Activated CD4-positive, alpha-beta T cell treated with anti-CD3 and anti-CD28 coated beads, Interleukin-2, amount 10 ng/mL, durations not matched to agents 7 days and 5 days (primary cell): Measurements from ENCODE around the gene SLC30A5. TPM values are rescaled to one million over a fixed set of nuclear protein-coding genes. Genes with fewer than 3 reads are reported as not detected.
A peak's percentile ranks its signal among the peaks of the same experiment; 100 is the strongest.
"Not testable (repeated sequence)": the region's sequence is repeated elsewhere in the genome, so short reads cannot be mapped to it uniquely, and the experiment has no call there.

Experiments
- CTCF ChIA-PET: fragments of 350-600 bp; sonication (Branson Sonifier 250); formaldehyde crosslinking; loops from one replicate; lab custom pipeline; 2021; ENCODE audit warnings: antibody characterized with exemption; lab: Charles Lee
- POLR2A ChIA-PET: fragments of 350-600 bp; sonication (Branson Sonifier 250); formaldehyde crosslinking; loops from one replicate; lab custom pipeline; 2021; ENCODE audit warnings: antibody characterized with exemption; lab: Charles Lee
- DNase-seq: peaks from one replicate; pipeline ENCODE4 v3.0.0-alpha.2; 2020
- H3K27ac Mint-ChIP-seq: one replicate; pipeline ENCODE4 v1.8.0; 2021; ENCODE audit warnings: mild to moderate bottlenecking, moderate library complexity, mixed read lengths
- H3K27me3 Mint-ChIP-seq: one replicate; pipeline ENCODE4 v1.8.0; 2021; ENCODE audit warnings: mixed read lengths
- H3K36me3 Mint-ChIP-seq: one replicate; pipeline ENCODE4 v1.8.0; 2021; ENCODE audit warnings: low read depth, mixed read lengths
- H3K4me1 Mint-ChIP-seq: one replicate; pipeline ENCODE4 v1.8.0; 2021; ENCODE audit warnings: mixed read lengths
- H3K4me3 Mint-ChIP-seq: one replicate; pipeline ENCODE4 v1.8.0; 2021; ENCODE audit warnings: mild to moderate bottlenecking, moderate library complexity, mixed read lengths
- H3K9me3 Mint-ChIP-seq: one replicate; pipeline ENCODE4 v1.8.0; 2021; ENCODE audit warnings: mixed read lengths
- total RNA-seq, 2 experiments: library from RNA; stranded (reverse); gene quantifications; one replicate each; pipeline ENCODE4 v1.2.3, GENCODE V29; 2021

Gene SLC30A5
- total RNA-seq, result 10 to 100 TPM; 40.2 to 50.5 TPM

DNA sequence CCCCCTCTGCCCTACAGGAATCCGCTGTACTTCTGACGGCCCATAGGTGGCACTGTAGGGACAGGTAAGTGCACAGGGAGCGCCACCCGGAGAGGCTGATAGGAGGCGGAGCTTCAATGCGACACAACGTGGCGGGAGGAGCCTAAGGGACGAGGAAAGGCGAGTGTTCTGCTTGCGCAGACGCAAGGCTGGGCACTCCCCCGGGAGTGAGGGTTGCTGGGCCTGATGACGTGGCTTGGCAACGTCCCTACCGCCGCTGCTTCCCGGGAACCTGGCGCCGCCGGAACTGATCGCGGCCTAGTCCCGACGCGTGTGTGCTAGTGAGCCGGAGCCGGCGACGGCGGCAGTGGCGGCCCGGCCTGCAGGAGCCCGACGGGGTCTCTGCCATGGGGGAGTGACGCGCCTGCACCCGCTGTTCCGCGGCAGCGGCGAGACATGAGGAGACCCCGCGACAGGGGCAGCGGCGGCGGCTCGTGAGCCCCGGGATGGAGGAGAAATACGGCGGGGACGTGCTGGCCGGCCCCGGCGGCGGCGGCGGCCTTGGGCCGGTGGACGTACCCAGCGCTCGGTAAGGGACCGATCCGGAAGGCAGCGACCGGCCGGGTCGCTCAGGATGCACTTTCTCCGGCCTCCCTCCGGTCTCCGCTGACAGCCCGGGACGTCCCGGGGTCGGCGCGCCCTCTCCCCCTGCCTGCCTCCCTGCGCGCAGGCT, at the start of gene SLC30A5:
Gene SLC30A5, plus strand, starts transcription at position 244 of the 712 bp plus-strand sequence. Its CDS starts 242 bp downstream, at position 486.
- POLR2A ChIA-PET, result interaction anchor here (1.6 kb wide), 1 partner anchor 11 kb away, joined by 3 read pairs; no protein-coding TSS in a partner anchor
- Mint-ChIP-seq H3K36me3 (peaks cover 15% of the 10 kb centered on the region), H3K4me1 (peaks cover 35% of the 10 kb centered on the region), H3K4me3 (peak within 1 kb of the TSS; percentile 96), H3K27me3 (no peaks in the 10 kb centered on the region), H3K27ac (peak within 1 kb of the TSS; percentile 97), H3K9me3 (no peaks in the 10 kb centered on the region)
- CTCF ChIA-PET, result interaction anchor here (0.5 to 2.2 kb wide), 47 partner anchors 8 to 1926 kb away, joined by 3 to 24 read pairs (median 4); partner anchors contain the start of genes CCDC125, CCNB1, CDK7 and CENPH
- DNase-seq, result peak; percentile 99

DNA sequence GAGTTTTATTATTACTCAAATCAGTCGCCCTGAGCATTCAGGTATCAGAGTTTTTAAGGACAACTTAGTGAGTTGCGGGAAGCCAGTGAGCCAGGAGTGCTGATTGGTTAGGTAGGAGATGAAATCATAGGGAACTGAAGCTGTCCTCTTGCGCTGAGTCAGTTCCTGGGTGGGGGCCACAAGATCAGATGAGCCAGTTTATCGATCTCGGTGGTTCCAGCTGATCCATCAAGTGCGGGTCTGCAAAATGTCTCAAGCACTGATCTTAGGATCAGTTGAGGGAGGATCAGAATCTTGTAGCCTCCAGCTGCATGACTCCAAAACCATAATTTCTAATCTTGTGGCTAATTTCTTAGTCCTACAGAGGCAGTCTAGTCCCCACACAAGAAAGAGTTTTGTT, 48.6 kb upstream of the SLC30A5 start:
- H3K36me3 Mint-ChIP-seq, DNase-seq, POLR2A ChIA-PET, H3K4me3 Mint-ChIP-seq, H3K27ac Mint-ChIP-seq, H3K27me3 Mint-ChIP-seq, H3K9me3 Mint-ChIP-seq: not testable (repeated sequence)
- CTCF ChIA-PET, result interaction anchor here (1.3 to 1.7 kb wide), 2 partner anchors 11 to 289 kb away, joined by 3 to 4 read pairs; no protein-coding TSS in a partner anchor
- peaks cover 24% of the 10 kb centered on the region for H3K4me1 Mint-ChIP-seq

DNA sequence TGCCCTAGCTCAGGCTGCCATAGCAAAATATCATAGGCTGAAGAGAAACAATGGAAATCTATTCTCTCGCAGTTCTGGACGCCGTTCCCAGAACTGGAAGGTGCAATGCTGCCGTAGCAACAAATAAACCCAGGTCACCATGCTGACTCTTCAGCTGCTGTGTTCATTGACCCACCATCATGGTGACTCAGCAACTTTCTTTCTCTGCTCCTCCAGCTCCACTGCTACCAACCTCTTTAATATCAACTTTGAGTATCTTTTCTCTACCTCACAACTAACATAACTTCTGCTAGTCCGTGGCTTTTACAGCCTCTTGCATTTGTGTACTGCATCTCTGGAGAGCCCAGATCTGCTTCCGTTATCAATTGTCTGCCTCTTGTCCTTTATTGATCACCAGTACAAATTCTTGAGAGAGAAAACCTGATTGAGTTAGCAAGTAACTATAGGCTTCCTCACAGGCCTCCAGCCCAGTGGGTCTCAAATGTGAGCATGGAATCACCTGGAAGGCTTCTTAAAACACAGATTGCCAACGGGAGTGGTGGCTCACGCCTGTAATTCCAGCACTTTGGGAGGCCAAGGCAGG, 47.3 kb upstream of the SLC30A5 start:
- no peak for DNase-seq
- Mint-ChIP-seq H3K27ac (no peak overlapping the region), H3K9me3 (no peaks in the 10 kb centered on the region), H3K27me3 (no peaks in the 10 kb centered on the region), H3K4me1 (peaks cover 24% of the 10 kb centered on the region), H3K36me3 (no peaks in the 10 kb centered on the region), H3K4me3 (no peak overlapping the region)
- CTCF ChIA-PET, result interaction anchor here (1.0 to 3.2 kb wide), 2 partner anchors 47 to 299 kb away, joined by 3 to 9 read pairs; partner anchors contain the start of gene SLC30A5
- POLR2A ChIA-PET, result no interaction called here

DNA sequence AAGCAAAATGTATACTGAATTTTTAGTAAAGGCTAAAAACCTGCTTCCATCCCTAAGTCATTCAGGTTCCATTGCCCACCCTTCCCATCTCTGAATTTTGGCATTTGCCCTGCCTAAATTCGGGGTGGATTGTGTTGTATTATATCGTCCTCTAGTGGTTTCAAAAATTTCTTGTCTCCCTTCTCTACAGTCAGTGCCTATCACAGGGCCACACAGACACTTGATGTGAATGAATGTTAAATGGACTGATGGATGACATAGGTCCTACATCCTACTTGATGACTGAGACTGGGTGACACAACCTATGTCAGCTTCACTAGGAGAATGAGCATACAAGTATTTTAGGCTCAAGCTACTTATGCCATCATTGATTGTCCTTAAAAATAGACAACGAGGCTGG, 45.6 kb upstream of the SLC30A5 start:
- CTCF ChIA-PET, result interaction anchor here (3.2 kb wide), 1 partner anchor 45 kb away, joined by 9 read pairs; the partner anchor contains the start of gene SLC30A5
- Mint-ChIP-seq H3K9me3 (no peaks in the 10 kb centered on the region), H3K4me1 (peaks cover 16% of the 10 kb centered on the region), H3K27me3 (no peaks in the 10 kb centered on the region), H3K27ac (no peak overlapping the region), H3K4me3 (no peak overlapping the region), H3K36me3 (no peaks in the 10 kb centered on the region)
- DNase-seq, result no peak
- POLR2A ChIA-PET, result no interaction called here

DNA sequence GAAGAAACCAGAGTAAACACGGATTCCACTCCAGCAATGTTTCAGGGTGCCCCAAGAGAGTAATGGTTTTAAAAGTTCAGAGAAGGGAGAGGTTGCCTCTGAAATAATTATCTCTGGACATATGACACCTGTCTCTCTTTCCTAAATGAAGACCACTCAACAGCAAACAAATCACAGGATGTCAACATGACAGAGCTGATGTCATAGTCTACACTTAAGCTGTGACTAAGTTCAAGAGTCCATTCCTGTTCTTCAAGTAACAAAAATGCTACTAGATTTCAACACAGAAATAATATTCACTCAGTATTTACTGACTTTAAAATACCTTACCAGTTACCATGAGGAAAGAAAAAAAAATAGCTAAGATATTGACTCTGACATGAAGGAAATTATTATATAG, 44.7 kb upstream of the SLC30A5 start:
- no peak for DNase-seq
- Mint-ChIP-seq H3K27me3 (no peaks in the 10 kb centered on the region), H3K4me1 (peaks cover 12% of the 10 kb centered on the region), H3K4me3 (no peak overlapping the region), H3K9me3 (no peaks in the 10 kb centered on the region), H3K36me3 (no peaks in the 10 kb centered on the region), H3K27ac (no peak overlapping the region)
- POLR2A ChIA-PET, result no interaction called here
- CTCF ChIA-PET, result interaction anchor here (1.2 to 3.2 kb wide), 2 partner anchors 24 to 44 kb away, joined by 3 to 9 read pairs; partner anchors contain the start of gene SLC30A5

DNA sequence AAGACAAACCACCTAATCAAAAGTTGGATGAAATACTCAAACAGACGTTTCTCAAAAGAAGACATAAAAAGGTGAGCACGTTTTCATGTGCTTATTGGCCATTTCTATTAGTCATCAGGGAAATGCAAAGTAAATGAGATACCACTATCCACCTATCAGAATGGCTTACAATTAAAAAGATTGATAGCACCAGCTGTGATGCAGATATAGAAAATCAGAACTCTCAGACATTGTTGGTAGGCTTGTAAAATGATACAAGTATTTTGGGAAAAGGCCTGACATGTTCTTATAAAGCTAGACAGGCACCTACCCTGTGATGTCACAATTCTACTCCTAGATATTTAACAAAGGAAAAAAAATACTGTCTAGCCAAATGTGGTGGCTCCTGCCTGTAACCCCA, 44.0 kb upstream of the SLC30A5 start:
- ChIA-PET CTCF (interaction anchor here (1.2 to 3.2 kb wide), 2 partner anchors 25 to 44 kb away, joined by 3 to 9 read pairs; partner anchors contain the start of gene SLC30A5), POLR2A (no interaction called here)
- H3K4me3 Mint-ChIP-seq, result no peak overlapping the region
- H3K9me3 Mint-ChIP-seq, result no peaks in the 10 kb centered on the region
- peaks cover 10% of the 10 kb centered on the region for H3K4me1 Mint-ChIP-seq
- H3K36me3 Mint-ChIP-seq, result no peaks in the 10 kb centered on the region
- H3K27ac Mint-ChIP-seq, result no peak overlapping the region
- no peaks in the 10 kb centered on the region for H3K27me3 Mint-ChIP-seq
- no peak for DNase-seq

DNA sequence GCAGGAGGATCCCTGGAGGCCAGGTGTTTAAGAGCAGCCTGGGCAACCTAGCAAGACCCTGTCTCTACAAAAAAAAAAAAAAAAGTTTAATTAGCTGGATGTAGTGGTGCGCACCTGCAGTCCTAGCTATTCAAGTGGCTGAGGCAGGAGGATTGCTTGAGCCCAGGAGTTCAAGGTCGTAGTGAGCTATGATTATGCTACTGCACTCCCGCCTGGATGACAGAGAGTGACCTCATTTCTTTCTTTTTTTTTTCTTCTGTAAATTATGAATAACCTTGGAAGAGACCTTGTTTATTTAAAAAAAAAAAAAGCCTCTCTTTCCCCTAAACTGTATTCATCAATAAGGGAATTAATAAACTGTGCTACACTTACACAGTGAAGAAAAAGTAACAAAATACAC, 43.6 kb upstream of the SLC30A5 start:
- Mint-ChIP-seq H3K4me3 (no peak overlapping the region), H3K27me3 (no peaks in the 10 kb centered on the region), H3K4me1 (peaks cover 7% of the 10 kb centered on the region), H3K9me3 (no peaks in the 10 kb centered on the region), H3K27ac (no peak overlapping the region), H3K36me3 (no peaks in the 10 kb centered on the region)
- CTCF ChIA-PET, result interaction anchor here (1.0 to 1.2 kb wide), 2 partner anchors 25 to 44 kb away, joined by 3 to 6 read pairs; partner anchors contain the start of gene SLC30A5
- no peak for DNase-seq
- POLR2A ChIA-PET, result no interaction called here

DNA sequence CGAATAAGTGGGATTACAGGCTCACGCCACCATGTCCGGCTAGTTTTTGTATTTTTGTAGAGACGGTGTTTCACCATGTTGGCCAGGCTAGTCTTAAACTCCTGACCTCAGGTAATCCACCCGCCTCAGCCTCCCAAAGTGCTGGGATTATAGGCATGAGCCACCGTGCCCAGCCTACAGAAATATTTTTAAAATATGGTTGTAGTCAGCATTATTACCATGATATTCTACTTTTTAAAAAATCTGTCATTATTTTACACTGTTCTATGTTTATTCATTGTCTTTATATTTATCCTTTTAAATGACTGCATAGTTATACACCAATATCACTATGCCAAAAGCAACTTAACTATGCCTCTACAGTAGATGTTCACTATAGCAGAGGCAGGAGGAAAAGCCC, 41.6 kb upstream of the SLC30A5 start:
- POLR2A ChIA-PET, result no interaction called here

DNA sequence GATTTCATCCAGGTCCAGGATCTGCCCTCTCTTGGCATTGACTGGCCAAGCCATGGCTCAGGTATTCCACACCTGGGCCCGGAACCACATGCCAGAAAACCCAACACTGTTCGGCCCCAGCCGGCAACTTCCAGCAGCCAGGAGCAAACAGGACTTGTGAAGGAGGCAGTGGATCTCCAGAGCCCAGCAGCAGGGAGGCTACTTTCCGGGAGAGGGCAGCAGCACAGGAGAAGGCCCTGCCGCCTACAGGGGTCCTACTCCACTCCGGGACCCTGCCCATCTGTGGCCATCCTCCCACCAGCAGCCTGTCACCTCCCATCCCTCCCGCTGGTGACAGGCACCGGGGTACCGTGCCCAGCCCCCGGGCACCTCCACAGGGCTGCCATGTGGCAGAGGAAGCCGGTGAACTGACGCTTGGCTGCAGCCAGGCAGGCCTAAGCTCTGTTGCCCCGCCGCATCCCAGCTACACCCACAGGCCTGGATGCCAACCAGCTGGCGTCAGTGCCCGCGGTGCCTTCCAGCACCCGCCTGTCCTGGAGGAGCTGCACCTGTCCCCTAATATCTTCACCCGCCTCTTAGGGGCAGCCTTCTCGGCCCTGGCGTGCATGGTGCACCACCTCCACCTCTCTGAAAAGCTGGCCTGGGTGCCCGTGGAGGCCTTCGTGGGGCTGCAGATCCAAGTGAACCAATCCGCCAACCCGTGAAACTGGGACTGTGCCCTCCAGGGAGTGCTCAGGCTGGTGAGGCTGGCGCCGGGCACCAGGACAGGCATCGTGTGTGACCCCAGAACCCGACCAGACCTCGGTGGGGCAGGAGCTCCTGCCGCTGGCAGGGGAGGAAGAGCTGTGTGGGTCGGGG, 18.9 kb upstream of the SLC30A5 start:
- ChIA-PET CTCF (no interaction called here), POLR2A (no interaction called here)
- Mint-ChIP-seq H3K4me1 (peaks cover 5% of the 10 kb centered on the region), H3K36me3 (no peaks in the 10 kb centered on the region), H3K27me3 (no peaks in the 10 kb centered on the region), H3K9me3 (no peaks in the 10 kb centered on the region), H3K27ac (no peak overlapping the region), H3K4me3 (no peak overlapping the region)
- DNase-seq, result no peak

More for the DNA sequence above, 41.6 kb upstream of the SLC30A5 start:
- CTCF ChIA-PET, result no interaction called here
- no peaks in the 10 kb centered on the region for H3K36me3 Mint-ChIP-seq
- no peaks in the 10 kb centered on the region for H3K27me3 Mint-ChIP-seq
- no peaks in the 10 kb centered on the region for H3K9me3 Mint-ChIP-seq
- H3K4me3 Mint-ChIP-seq, result no peak overlapping the region
- no peaks in the 10 kb centered on the region for H3K4me1 Mint-ChIP-seq
- DNase-seq, result no peak
- H3K27ac Mint-ChIP-seq, result no peak overlapping the region

DNA sequence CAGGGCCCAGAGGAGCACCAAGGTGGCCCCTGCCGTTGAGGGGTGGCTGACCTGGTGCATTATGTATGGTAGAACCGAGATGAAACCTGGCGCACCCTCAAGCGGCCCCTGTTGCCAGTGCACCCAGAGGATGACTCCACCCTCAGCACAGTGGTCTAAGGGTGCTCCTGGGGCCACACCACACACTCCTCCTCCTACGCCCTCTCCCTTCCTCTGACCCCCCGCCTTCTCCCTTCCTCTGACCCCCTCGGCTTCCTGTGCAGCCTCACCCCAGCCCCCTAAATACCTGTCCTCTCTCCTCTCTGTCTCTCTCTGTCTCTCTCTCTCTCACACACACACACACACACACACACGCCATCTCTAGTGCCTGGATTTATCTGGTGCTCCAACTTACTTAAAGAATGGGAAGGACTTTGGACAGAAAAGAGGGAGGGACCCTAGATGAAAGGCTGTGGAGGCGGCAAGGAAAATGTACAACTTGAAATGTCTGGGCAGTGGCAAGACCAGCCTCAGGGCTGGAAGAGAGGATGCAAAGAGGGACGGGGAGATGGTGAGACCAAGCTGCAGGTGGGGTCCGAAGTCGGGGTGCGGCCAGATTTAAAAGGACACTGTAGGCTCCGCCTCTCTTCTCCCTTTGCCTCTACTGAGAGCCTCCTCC, 18.2 kb upstream of the SLC30A5 start:
- ChIA-PET POLR2A (no interaction called here), CTCF (interaction anchor here (0.8 kb wide), 1 partner anchor 18 kb away, joined by 3 read pairs; no protein-coding TSS in a partner anchor)
- Mint-ChIP-seq H3K27ac (no peak overlapping the region), H3K9me3 (no peaks in the 10 kb centered on the region), H3K36me3 (no peaks in the 10 kb centered on the region), H3K27me3 (no peaks in the 10 kb centered on the region), H3K4me3 (no peak overlapping the region), H3K4me1 (peaks cover 5% of the 10 kb centered on the region)
- no peak for DNase-seq

DNA sequence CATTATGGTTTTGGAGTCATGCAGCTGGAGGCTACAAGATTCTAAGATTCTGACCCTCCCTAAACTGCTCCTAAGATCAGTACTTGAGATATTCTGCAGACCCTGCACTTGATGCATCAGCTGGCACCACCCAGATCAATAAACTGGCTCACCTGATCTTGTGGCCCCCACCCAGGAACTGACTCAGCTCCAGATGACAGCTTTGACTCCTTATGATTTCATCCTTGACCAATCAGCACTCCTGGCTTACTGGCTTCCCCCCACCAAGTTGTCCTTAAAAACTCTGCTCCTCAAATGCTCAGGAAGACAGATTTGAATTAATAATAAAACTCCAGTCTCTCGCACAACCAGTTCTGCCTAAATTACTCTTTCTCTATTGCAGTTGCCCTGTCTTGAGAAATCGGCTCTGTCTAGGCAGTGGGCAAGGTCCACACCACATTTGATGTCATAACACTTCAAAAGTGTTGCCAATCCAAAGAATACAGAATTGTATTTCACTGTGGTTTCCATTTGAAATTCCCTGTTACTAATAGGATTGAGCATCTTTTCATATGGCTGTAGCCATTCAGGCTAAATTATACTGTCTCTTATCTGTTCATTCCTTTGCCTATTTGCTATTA, 14.8 kb upstream of the SLC30A5 start:
- ChIA-PET CTCF (interaction anchor here (2.4 kb wide), 1 partner anchor 15 kb away, joined by 11 read pairs; the partner anchor contains the start of gene SLC30A5), POLR2A (no interaction called here)
- no peak overlapping the region for H3K27ac Mint-ChIP-seq
- no peaks in the 10 kb centered on the region for H3K27me3 Mint-ChIP-seq
- H3K4me3 Mint-ChIP-seq, result no peak overlapping the region
- peaks cover 11% of the 10 kb centered on the region for H3K4me1 Mint-ChIP-seq
- H3K36me3 Mint-ChIP-seq, result no peaks in the 10 kb centered on the region
- no peak for DNase-seq
- no peaks in the 10 kb centered on the region for H3K9me3 Mint-ChIP-seq

DNA sequence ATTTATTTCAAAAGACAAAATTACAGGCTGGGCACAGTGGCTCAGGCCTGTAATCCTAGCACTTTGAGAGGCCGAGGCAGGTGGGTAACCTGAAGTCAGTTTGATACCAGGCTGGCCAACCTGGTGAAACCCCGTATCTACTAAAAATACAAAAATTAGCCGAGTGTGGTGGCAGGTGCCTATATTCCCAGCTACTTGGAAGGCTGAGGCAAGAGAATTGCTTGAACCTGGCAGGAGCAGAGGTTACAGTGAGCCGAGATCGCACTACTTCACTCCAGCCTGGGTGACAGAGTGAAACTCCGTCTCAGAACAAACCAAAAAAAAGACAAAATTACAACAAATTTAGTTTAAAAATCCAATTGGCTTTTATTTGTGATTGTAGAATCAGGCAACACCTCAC, 14.3 kb upstream of the SLC30A5 start:
- no peaks in the 10 kb centered on the region for H3K36me3 Mint-ChIP-seq
- CTCF ChIA-PET, result no interaction called here
- no peaks in the 10 kb centered on the region for H3K9me3 Mint-ChIP-seq
- no peak for DNase-seq
- H3K4me1 Mint-ChIP-seq, result peaks cover 15% of the 10 kb centered on the region
- no peaks in the 10 kb centered on the region for H3K27me3 Mint-ChIP-seq
- H3K4me3 Mint-ChIP-seq, result no peak overlapping the region
- POLR2A ChIA-PET, result no interaction called here
- no peak overlapping the region for H3K27ac Mint-ChIP-seq
